Lower leg skin (tissue), 4 donors: ENCODE results near the gene HIPK2. TPM values are rescaled to one million over a fixed set of nuclear protein-coding genes. Genes with fewer than 3 reads are reported as not detected.

Experiments
- DNase-seq, 2 donors: peaks; one replicate each; pipeline ENCODE4 v3.0.0-alpha.2; 2019; ENCODE audit warnings: low spot score in 2 of 2
- H3K4me3 ChIP-seq: fragments of 200-600 bp; sonication (generic); 2 replicates; pipeline ENCODE4 v1.5.1; 2017; ENCODE audit warnings: mild to moderate bottlenecking, low read depth; ENCODE audit not compliant: poor library complexity, severe bottlenecking
- CTCF ChIP-seq, 3 donors: fragments of 450-650 bp; IDR thresholded peaks; one replicate each; pipeline ENCODE4 v1.5.1; 2016; ENCODE audit warnings: antibody characterized with exemption in 3 of 3, mild to moderate bottlenecking in 3 of 3, moderate library complexity in 2 of 3
- POLR2A ChIP-seq, 2 donors: fragments of 450-650 bp; IDR thresholded peaks; one replicate each; pipeline ENCODE4 v1.6.1; 2016 to 2017; ENCODE audit warnings: antibody characterized with exemption in 2 of 2, mild to moderate bottlenecking in 1 of 2, moderate library complexity in 1 of 2
- WGBS, 2 donors: methylation state at CpG; one replicate each; pipeline ENCODE4 v1.1.5; 2018; 5-methylcytosine and 5-hydroxymethylcytosine counted together
- intact Hi-C: fragments of 100-400 bp; cut with DNase I; formaldehyde crosslinking; loops from one replicate; pipeline ENCODE4 v1.15.0; 2023; ENCODE audit warnings: low total_unique reads
- total RNA-seq, 4 donors: library from RNA; depleted of rRNA; stranded (reverse); fragments of >200 nt; gene quantifications; one replicate each; pipeline ENCODE4 v1.1.0, GENCODE V29; 2016

The HIPK2 gene
- total RNA-seq, 4 donors from 2014 or later, result 4.5 to 14.9 (median 10.4) TPM

GRCh38 chr7:139630643-139631519 lies 146.9 kb downstream of the HIPK2 start:
- TF ChIP-seq CTCF (IDR thresholded peaks at IDR 0.05) (no peak), POLR2A (IDR thresholded peaks at IDR 0.05) (no peak)
- no peak overlapping the region for H3K4me3 ChIP-seq
- intact Hi-C loops, result no loop called here
- 93 to 96% methylated on average over 18 to 19 of the region's 19 CpGs for WGBS, 2 donors
- DNase-seq, result no peak

- intact Hi-C loops, result no loop called here
- WGBS, 2 donors, result 77 to 89% methylated on average over 4 of the region's 4 CpGs
These were observed 148.3 kb downstream of the HIPK2 start for GRCh38 chr7:139629392-139630082.

GRCh38 chr7:139627831-139628230 lies 150.0 kb downstream of the HIPK2 start:
- intact Hi-C loops, result no loop called here
- no peak for DNase-seq
- no peak overlapping the region for H3K4me3 ChIP-seq
- 93 to 94% methylated on average over 4 of the region's 4 CpGs for WGBS, 2 donors
- TF ChIP-seq POLR2A (IDR thresholded peaks at IDR 0.05), result no peak
- no peak for TF ChIP-seq CTCF (IDR thresholded peaks at IDR 0.05)

More at GRCh38 chr7:139629392-139630082, 148.3 kb downstream of the HIPK2 start:
- DNase-seq, result no peak
- no peak overlapping the region for H3K4me3 ChIP-seq
- TF ChIP-seq POLR2A (IDR thresholded peaks at IDR 0.05), result no peak
- TF ChIP-seq CTCF (IDR thresholded peaks at IDR 0.05), result no peak

GRCh38 chr7:139626817-139627216 lies 151.0 kb downstream of the HIPK2 start:
- TF ChIP-seq POLR2A (IDR thresholded peaks at IDR 0.05) (no peak), CTCF (IDR thresholded peaks at IDR 0.05) (no peak)
- intact Hi-C loops, result no loop called here
- DNase-seq, result no peak
- whole genome bisulfite sequencing, 2 donors, result 75 to 94% methylated on average over 1 of the region's 1 CpG
- no peak overlapping the region for H3K4me3 ChIP-seq

GRCh38 chr7:139623518-139623917 lies 154.3 kb downstream of the HIPK2 start:
- no peak overlapping the region for H3K4me3 ChIP-seq
- WGBS, 2 donors, result 90 to 96% methylated on average over 4 of the region's 4 CpGs
- DNase-seq, result peak in 1 of 2 donors; percentile 63
- TF ChIP-seq POLR2A (IDR thresholded peaks at IDR 0.05), result no peak
- TF ChIP-seq CTCF (IDR thresholded peaks at IDR 0.05), result no peak
- intact Hi-C loops, result no loop called here
